AG08396 (cell line): Measurements from ENCODE around the gene ZNF554.

Experiments used
- DNase-seq: peaks from one replicate; pipeline ENCODE4 v3.0.0; 2012; ENCODE audit warnings: low spot score, mixed read lengths

The ZNF554 gene

DNA sequence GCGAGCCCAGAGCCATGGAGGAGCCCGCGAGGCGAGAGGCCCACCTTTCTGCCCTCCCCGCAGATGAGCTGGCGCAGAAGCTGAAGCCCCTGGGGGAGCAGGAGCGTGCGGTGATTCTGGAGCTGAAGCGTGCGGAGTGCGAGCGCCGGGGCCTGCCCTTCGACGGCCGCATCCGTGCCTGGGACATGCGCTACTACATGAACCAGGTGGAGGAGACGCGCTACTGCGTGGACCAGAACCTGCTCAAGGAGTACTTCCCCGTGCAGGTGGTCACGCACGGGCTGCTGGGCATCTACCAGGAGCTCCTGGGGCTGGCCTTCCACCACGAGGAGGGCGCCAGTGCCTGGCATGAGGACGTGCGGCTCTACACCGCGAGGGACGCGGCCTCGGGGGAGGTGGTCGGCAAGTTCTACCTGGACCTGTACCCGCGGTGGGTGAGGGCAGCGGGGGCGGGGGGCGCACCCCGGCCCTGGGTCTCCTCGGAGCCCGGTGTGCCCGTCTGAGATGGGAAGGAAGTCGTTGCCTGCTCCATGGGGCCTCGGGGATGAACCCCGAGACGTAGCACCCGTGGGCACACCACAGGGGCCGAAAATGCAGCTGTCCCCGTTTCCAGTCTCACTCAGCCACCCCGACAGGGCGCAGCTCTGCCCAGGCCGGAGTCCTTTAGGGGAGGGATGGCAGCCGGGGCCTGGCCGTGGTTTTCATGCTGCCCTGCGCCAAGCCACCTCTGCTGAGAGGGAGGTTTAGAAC is 12.1 kb upstream of the ZNF554 start:
- DNase-seq = no peak

DNA sequence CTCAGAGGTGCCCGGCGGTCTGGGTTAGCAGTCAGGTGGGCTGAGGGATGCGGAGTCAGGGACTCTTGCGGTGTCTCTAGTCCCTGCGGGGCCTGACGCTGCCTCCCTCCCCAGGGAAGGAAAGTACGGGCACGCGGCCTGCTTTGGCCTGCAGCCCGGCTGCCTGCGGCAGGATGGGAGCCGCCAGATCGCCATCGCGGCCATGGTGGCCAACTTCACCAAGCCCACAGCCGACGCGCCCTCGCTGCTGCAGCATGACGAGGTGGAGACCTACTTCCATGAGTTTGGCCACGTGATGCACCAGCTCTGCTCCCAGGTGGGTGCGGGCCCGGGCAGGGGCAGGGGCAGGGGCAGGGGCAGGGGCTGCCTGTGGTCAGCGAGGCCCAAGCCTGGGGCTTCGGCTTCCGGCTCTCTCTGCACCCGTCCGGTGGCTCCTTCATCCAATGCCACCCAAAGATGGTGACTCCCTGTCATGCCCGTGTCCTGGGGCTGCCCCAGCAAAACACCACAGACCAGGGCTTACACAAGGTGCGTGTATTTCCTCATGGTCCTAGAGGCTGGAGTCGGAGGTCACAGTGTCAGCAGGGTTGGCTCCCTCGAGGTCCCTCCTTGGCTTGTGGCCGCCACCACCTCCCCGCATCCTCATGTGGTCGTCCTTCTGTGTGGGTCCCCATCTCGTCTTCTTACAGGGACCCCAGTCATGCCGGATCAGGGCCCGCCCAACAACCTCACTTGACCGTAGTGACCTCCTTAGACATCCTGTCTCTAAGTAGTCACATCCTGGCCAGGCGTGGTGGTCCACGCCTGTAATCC is 11.3 kb upstream of the ZNF554 start:
- no peak for DNase-seq

DNA sequence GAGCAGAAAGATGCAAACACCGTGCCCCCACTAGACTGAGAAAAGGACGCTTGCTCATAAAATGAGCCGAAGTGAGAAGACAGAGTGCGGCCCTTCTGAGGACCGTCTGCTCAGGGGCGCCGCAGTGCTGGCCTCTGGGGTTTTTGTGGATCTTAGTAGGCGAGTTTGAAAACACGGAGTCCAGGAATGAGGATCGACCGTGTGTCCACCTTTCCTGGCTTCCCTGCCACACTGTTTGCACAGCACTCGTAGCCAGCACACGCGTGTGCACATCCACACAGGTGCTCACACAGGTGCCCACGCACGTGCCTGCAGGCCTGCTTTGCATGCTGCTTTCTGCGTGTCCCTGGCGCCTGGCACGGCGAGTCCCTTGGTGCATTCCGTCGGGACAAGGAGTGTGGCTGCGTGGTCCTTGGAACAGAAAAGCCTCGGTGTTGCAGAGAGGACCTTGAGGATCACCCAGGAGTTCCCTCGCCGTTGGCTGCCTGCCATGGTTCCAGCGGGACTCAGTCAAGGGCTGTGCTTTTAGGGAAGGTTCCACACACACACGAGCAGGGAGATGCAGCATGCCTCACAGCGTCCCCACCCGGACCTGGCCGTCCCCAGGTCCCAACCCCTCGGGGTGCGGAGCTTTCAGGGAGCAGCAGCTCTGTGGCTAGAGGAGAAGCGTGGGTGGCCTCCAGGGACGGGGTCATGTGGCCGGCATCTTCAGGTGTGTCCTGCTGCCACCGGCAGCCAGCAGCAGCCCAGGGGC is 10.1 kb upstream of the ZNF554 start:
- DNase-seq = no peak

DNA sequence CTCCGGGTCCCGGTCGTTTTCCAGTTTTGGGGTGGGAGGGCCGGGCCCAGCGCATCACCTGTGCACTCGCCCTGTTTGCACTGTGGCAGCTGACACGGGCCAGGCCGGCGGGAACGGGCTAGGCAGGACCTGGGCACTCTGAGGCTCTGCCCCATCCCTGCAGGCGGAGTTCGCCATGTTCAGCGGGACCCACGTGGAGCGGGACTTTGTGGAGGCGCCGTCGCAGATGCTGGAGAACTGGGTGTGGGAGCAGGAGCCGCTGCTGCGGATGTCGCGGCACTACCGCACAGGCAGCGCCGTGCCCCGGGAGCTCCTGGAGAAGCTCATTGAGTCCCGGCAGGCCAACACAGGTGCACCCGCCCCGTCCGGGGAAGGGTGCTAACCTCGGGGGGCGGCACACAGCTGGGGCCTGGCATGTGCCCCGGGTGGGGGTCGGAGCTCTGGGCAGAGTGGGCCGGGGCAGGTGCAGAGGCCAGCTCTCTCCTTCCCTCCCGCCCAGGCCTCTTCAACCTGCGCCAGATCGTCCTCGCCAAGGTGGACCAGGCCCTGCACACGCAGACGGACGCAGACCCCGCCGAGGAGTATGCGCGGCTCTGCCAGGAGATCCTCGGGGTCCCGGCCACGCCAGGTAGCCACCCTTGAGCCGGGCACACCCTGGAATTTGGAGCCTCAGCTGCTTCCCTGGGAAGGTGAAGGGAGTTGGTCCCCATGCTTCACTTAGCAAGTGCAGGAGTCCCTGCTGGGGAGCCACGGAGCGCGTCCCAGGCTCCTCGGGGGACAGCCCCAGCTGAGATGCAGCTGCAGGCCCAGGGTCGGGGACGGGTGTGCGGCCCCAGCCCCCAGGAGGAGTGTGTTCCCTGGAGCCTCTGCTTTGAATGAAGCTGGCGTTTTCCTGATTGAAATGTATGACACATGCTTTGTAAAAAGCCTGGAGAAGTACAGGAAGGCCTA is 9.3 kb upstream of the ZNF554 start:
- peak; percentile 12 for DNase-seq

DNA sequence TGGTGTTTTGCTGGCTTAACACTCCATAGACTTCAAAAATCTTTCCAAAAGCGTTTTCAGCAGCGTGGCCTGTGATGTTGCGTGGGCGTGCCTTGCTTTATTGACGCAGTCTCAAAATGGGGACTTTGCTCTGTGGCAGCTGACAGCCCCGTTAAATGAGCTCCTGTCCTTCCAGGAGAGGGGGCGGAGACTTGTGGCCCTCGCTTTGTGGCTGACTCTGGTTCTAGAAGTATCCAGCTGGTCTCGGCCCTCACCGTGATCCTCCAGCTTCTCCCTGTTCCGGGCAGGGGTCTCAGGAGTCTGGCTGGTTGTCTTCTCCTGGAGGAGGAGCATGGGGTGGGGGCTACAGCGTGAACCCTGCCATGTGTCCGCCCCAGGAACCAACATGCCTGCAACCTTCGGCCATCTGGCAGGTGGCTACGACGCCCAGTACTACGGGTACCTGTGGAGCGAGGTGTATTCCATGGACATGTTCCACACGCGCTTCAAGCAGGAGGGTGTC is 8.4 kb upstream of the ZNF554 start:
- DNase-seq = no peak

DNA sequence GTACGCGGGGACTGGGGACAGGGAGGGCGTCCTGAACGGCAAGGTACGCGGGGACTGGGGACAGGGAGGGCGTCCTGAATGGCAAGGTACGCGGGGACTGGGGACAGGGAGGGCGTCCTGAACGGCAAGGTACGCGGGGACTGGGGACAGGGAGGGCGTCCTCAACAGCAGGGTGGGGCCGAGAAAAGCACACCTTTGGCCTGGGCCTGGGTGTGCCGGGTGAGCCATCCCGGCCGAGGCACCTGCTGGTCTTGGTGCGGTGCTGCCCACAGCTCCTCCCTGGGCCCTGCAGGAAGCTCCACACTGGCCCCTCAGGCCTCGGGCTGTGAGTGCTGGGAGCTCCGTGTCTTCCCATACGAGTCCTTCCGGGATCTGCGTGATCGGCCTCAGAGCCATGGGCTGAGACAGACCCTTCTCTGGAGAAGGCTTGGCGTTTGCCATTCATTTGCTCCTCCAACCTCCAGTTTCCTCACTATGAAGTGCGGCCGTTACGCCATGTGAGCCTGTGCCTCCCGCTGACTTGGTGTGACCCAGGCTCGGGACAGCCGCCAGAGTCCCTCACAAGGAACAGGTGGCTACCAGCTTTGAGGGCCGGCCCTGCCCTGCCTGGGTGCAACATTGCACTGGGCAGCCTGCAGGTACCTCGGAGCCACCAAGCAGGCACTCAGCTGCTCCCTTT is 7.8 kb upstream of the ZNF554 start:
- no peak for DNase-seq

DNA sequence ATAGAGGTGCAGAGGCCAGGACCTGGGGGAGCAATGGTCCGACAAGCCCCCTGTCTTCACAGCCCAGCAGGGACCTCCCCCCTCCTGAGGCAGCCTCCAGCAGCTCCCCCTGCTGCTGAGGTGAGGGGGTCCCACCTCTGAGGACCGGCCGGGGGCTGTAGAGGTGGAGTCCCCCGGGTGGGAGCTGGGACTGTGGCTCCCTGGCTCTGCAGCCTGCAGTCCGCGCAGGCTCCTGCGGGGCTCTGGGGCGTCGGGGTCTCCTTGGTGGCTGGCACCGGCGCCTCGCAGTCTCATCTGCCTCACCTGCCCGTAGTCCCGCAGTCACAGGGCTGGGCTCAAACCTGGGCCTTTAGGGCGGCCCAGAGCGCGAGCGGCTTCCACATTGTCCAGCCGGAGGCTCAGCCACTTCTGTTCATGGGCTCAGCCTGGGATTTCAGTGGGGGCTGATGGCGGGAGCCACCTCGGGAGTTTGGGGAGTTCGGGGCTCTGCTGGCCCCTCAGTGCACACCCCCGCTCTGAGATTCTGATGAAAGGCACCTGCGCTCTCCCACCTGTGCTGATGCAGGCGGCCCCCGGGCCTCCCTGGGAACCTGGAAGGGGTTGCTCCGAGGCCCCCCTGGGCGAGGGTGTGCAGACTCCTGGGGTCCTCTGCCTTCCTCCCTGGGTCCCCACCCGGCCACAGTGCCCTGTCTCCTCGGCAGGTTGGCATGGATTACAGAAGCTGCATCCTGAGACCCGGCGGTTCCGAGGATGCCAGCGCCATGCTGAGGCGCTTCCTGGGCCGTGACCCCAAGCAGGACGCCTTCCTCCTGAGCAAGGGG is 7.0 kb upstream of the ZNF554 start:
- no peak for DNase-seq

DNA sequence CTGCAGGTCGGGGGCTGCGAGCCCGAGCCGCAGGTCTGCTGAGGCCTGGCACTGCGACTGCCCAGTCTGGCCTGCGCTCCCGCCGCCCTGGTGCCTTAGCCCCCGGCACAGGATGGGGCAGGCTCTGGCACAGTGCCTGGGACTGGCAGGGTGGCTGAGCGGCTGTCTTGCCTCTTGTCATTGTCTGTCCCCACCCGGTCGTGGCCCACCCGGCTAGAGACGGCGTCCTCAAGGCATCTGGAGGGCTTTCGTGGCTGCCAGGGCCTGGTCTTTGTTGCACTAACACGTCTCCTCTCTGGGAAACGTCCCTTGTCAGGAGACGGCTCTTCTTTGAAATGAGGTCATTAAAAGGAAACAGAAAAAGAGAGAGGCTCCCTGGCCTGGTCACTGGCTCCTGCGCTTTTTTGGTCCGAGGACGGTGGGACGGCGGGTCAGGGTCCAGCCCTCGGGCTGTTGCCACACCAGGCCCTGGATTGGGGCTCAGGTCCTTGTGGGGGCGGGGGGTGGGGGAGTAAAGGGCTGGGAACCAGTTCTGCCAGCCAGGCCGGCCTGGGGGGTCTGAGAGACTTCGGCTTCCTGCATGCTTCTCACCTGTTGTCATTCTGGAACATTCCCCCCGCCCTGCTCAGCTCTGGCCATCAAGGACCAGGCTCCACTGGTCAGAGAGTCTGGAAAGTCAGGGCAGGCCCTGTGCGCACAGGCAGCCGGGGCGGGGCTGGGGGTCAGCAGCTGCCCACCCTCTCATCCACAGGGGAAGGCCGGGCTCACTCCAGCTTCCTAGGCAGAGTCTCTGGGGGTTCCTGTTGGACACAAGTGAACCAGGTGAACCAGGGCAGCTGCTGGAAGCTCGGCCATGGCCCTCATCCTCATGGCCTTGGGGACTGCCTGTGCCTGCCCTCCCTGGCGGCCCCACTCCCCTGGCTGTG is 6.2 kb upstream of the ZNF554 start:
- no peak for DNase-seq

DNA sequence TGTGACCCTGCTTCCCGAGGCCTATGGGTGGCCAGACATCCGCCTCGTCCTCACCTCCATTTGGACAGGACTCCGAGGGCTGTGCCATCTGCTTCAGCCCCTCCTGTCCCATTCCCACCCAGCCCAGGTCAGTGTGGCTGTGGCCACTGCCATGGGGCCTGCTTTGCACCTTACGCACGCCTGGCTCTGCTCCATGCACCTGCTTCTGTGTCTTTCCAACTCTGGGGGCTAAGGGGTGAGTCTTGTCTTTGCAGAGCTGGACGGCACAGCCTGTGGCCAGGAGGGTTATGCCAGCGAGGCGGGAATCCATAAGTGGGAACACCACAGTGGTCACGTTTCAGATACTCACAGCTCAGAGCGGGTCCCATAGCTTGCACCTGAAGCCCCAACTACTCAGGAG is 5.2 kb upstream of the ZNF554 start:
- DNase-seq = no peak

DNA sequence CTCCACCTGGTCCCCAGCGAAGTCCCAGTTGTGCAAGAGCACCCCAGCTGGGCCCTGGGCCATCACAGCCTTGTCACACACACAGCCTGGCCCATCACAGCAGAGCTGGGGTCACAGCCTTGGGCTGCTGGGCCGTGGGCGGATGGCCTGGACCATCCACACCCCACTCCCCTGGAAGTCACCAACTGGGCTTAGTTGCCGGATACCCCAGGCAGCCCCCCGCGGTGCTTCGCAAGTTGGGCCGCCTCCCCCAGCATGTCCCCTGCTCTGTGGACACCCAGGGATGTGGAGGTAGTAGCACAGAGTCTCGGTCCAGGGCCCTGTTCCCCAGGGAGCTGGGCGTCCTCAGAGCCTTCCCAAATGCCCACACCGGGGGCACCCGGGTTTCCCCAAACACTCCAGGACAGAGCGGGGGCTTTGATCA is 4.5 kb upstream of the ZNF554 start:
- peak; percentile 7 for DNase-seq

DNA sequence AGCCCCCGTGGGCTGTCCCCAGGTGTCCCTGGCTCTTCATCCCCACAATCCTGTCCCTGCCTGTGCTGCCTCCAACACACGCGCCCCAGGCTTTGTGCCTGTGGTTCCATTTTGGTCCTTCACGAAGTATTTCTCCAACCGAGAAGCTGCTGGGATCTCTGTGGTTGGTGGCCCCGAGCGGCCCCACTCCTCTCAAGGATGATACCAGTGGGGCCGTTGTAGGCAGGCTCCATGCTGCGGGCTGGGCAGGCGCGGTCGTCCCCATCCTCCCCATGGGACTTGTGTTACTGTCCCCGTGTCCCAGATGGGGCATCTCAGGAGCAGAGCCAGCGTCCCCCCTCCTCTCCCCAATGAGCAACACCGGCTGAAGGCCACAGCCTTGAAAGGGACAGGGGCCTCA is 3.7 kb upstream of the ZNF554 start:
- peak; percentile 5 for DNase-seq

DNA sequence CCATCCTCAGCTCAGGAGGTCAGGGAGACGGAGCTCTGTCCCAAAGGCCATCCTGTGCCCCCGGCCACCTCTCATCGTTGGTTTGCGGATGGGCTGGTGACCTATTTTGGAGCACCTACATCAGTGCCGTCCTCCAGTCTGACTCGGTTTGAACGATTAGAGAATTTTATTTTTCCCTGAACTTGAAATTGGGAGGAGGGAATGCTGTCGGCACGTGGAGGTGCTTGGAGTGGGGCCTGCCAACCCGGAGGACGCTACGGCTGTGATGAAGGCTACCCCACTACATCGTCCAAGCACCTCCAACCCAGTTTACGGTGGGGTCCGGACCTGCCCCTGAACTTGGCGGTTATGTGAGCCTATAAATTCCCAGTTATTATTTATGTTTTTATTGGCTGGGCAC is 3.0 kb upstream of the ZNF554 start:
- peak; percentile 9 for DNase-seq

DNA sequence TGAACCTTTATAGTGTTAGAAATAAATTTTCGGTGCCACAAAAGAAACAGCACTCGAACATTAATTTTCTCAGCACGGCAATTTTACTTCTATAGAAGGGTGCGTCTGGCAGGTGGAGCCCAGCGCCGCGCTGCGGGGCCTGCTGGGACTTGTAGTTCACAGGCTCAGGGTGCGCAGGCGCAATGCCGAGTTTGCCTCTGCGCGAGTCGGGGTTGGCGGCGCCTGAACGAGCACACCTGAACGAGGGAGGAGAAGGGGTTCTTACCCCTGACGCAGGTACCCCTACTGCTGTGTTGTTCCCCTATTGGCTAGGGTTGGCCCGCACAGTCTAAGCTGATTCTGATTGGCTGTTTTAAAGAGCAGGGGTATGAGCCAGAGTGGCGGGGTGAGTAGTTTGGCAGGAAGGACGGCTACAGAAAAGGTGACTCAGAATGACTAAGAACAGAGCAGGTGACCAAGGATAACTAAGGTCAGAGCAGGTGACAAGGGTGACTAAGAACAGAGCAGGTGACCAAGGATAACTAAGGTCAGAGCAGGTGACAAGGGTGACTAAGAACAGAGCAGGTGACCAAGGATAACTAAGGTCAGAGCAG is 2.3 kb upstream of the ZNF554 start:
- DNase-seq = peak; percentile 7

DNA sequence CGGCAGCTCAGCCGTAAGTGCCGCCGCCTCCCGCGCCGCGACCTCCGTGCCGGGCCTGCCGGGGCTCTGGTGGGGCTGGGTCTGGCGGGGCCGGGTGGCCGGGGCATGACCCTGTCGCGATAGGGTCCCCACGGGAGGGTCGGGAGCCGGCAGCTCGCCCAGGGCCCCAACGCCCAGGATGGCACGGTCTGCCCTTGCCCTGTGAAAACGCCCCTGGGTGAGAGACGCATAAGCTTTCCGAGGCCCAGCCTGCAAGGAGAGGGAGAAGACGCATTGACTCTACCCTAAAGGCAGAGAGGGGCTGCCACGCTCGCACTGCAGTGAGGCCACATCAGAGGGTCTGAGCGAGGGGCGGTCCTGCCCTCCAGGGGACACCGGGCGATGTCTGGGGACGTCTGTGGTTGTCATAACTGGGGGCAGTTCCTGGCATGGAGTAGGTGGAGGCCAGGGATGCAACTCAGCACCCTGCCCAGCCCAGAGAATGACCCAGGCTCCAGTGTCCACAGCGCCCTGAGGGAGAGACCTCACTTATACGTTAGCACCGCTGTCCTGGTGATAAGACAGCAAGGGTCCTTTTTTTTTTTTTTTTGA is 539 bp downstream of the ZNF554 start:
- DNase-seq = peak; percentile 42

DNA sequence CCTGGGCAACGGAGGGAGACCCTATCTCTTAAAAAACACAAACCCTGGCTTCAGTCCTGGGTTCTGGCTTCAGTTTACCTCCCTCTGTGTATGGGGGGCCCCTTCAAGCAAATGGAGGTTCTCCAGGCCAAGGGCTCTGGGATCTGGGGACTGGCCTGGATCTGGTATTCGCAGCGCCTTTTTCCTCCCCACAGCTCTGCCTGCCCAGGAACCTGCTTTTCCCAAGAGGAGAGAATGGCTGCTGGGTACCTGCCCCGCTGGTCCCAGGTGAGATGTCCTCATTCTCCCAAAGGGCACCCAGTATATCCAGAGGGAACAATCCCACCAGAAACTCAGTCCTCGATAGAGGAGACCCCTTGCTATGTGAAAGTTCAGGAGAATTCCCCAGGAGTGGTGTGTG is 3.2 kb downstream of the ZNF554 start:
- DNase-seq = no peak

DNA sequence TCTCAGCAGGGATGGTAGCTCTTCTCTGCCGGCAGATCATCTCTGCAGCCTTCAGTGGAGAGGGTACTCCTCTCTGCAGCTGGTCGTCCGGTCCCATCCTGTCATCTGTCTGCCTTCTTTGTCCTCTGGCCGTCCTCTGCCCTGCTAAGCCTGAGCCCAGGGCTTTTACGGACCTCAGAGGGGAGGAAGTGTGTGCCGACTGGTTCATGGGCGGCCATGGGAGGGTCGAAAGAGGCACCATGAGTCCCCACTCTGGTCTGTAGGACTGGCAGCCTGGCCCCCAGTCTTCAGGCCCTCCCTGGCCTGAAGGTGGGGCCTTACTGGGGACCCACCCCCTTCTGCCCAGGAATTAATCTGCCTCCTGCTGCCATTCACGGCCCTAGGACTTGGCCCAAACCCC is 4.0 kb downstream of the ZNF554 start:
- DNase-seq = no peak

DNA sequence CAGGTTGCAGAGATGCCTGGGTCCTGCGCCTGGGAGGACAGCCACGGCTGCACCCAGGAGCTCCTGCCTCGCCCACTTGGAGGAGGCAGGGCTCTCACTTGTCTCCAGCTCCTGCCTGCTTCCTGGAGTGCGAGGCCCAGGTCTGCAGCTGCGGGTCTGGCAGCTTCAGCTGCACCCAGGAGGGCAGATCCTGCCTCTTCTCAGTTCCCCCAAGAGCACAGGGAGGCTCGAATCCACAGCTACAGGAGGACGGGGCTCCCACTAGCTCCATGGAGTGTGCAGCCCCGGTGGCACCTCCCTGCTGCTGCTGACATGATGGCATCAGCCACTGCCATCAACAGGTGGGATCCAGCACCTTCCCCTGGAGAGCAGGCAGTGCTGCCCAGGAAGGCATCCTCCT is 4.5 kb downstream of the ZNF554 start:
- DNase-seq = no peak

DNA sequence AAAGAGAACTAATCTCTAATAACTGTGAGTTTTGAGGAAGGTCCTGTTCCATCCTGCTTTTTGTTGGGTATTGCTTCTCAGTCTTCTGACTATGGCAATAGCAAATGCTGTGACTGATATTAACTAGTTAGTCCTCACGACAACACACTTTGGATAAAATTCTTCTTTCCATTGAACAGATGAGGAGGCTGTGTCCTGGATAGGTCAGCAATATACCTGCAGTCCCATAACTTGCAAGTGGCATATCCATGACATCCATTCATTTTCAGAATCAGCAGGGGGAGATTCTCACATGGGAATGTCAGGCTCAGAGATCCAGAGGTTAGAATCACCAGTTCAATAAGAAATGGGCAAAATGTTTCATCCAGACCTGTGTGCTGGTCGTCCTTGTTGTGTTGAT is 7.4 kb downstream of the ZNF554 start:
- no peak for DNase-seq
